Activated CD4-positive, alpha-beta T cell treated with anti-CD3 and anti-CD28 coated beads, Interleukin-2, amount 50 U/mL, for 16 hours (primary cell): Measurements from ENCODE around the gene GLG1.

ENCODE experiments used
- DNase-seq: peaks from one replicate; pipeline ENCODE4 v3.0.0-alpha.2; 2020

The GLG1 gene

GRCh38 chr16:74608381-74608780, 1.5 kb upstream of the GLG1 start:
- no peak for DNase-seq

- no peak for DNase-seq
Measured at GRCh38 chr16:74607962-74608356, 1.0 kb upstream of the GLG1 start.

GRCh38 chr16:74607310-74607961, 522 bp upstream of the GLG1 start:
- DNase-seq, result no peak

- no peak for DNase-seq
Measured at GRCh38 chr16:74605746-74606520, 981 bp downstream of the GLG1 start.

- no peak for DNase-seq
Measured at GRCh38 chr16:74605332-74605731, 1.6 kb downstream of the GLG1 start.

- DNase-seq, result no peak
Measured at GRCh38 chr16:74603848-74604247, 3.1 kb downstream of the GLG1 start.

- DNase-seq, result peak; percentile 80
Measured at GRCh38 chr16:74601126-74601871, 5.6 kb downstream of the GLG1 start.

- no peak for DNase-seq
Measured at GRCh38 chr16:74596586-74596985, 10.3 kb downstream of the GLG1 start.

GRCh38 chr16:74592847-74593246, 14.1 kb downstream of the GLG1 start:
- DNase-seq, result no peak

- no peak for DNase-seq
Measured at GRCh38 chr16:74591876-74592650, 14.9 kb downstream of the GLG1 start.

- no peak for DNase-seq
Measured at GRCh38 chr16:74586948-74587347, 20.0 kb downstream of the GLG1 start.

- DNase-seq, result no peak
Measured at GRCh38 chr16:74585846-74586443, 21.0 kb downstream of the GLG1 start.

- no peak for DNase-seq
Measured at GRCh38 chr16:74583926-74584666, 22.8 kb downstream of the GLG1 start.

- DNase-seq, result no peak
Measured at GRCh38 chr16:74582970-74583369, 23.9 kb downstream of the GLG1 start.

- no peak for DNase-seq
Measured at GRCh38 chr16:74580833-74581232, 26.1 kb downstream of the GLG1 start.

GRCh38 chr16:74578838-74579237, 28.1 kb downstream of the GLG1 start:
- DNase-seq, result no peak

- DNase-seq, result no peak
Measured at GRCh38 chr16:74578433-74578832, 28.5 kb downstream of the GLG1 start.

GRCh38 chr16:74577882-74578366, 29.0 kb downstream of the GLG1 start:
- DNase-seq, result peak; percentile 61

GRCh38 chr16:74575807-74576643, 30.9 kb downstream of the GLG1 start:
- no peak for DNase-seq

GRCh38 chr16:74575175-74575806, 31.6 kb downstream of the GLG1 start:
- no peak for DNase-seq
